ENCODE results near the gene URM1. TPM values are rescaled to one million over a fixed set of nuclear protein-coding genes. Genes with fewer than 3 reads are reported as not detected.

The URM1 gene
- total RNA-seq, 2 donors from 2014 or later, result 41.4 to 83.5 TPM

DNA sequence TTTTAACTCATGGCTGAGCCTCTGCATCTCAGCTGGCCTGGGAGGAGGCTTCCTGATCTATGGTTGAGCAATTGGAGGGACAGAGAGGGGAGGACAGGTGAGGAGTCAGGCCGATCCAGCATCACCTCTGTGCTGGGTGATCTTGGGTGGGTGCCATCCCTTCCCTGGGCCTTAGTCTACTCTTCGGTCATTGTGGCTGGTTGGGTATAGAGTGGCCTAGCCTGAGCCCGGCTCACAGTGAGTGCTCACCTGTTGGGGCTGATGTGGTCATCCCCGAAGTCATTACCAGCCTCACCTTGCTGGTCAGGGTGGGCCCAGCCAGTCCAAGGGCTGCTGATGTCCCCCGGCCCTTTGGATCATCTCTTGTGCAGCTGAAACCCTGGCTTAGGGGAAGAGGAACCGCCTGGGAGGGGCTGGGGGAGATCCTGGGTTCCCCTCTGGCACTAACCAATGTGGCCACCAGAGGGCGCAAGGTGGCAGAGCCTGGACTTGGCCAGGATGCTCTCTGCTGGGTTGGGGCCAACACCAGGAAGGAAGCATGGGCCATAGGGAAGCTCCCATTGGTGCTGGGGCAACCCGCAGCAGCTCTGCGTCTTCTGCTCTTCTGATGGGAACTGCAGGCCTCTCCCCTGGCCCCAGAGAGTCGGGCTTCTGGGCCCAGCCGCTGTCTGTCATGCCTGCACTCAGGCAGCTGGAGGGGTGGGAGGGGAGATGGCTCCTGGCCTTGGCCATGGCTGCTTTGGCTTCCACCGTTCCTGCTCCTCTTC lies 67.4 kb downstream of the URM1 start:
- no peaks in the 10 kb centered on the region for H3K9me3 Mint-ChIP-seq

DNA sequence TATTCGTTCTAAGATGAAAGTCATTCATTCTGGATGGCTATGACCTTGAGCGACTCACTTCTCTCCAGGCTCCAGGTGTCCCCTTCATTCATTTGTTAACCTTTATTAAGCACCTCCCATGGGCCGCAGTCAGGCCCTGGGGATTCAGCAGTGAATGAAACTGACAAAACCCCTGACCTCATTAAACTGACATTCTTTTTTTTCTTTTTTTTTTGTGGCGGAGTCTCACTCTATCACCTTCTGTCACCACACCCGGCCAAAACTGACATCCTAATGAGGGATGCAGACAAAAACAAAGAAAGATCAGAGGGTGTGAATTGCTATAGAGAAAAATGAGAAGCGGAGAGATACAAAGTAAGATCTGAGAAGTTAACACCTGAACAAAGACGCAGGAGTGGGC lies 68.1 kb downstream of the URM1 start:
- Mint-ChIP-seq H3K4me3 (no peak overlapping the region), H3K27me3 (no peaks in the 10 kb centered on the region), H3K36me3 (ENCODE audit: low read depth) (no peaks in the 10 kb centered on the region), H3K4me1 (no peaks in the 10 kb centered on the region), H3K27ac (no peak overlapping the region), H3K9me3 (no peaks in the 10 kb centered on the region)
- no peak for ATAC-seq (replicated peaks)

More for the DNA sequence above, 67.4 kb downstream of the URM1 start:
- no peaks in the 10 kb centered on the region for H3K36me3 Mint-ChIP-seq (ENCODE audit: low read depth)
- peak overlapping the region; percentile 44 for H3K27ac Mint-ChIP-seq
- ATAC-seq (replicated peaks), result peak; percentile 99
- H3K4me1 Mint-ChIP-seq, result no peaks in the 10 kb centered on the region
- H3K27me3 Mint-ChIP-seq, result no peaks in the 10 kb centered on the region
- no peak overlapping the region for H3K4me3 Mint-ChIP-seq

Other genes starting within 250 kb of the URM1 start
- gene PTGES2, start 243.6 kb upstream of the URM1 start, total RNA-seq, result 10 to 100 TPM; 15.3 to 32.3 TPM
- gene LCN2, start 221.9 kb upstream of the URM1 start, total RNA-seq, result not detected
- gene BBLN, start 211.1 kb upstream of the URM1 start, total RNA-seq, result 10 to 100 TPM; 65.7 to 71.9 TPM
- 100 to 1,000 TPM; 113 to 123 TPM for gene CIZ1, start 179.8 kb upstream of the URM1 start, total RNA-seq
- 1 to 10 TPM in 1 of 2 donors, under 1 TPM in 1; 0.84 to 9.2 TPM for gene DNM1, start 168.0 kb upstream of the URM1 start, total RNA-seq
- gene GOLGA2, start 95.4 kb upstream of the URM1 start, total RNA-seq, result 10 to 100 TPM; 31.2 to 60.0 TPM
- gene SWI5, start 95.1 kb upstream of the URM1 start, total RNA-seq, result 10 to 100 TPM; 12.1 to 14.9 TPM
- gene TRUB2, start 48.9 kb upstream of the URM1 start, total RNA-seq, result 10 to 100 TPM; 22.6 to 35.2 TPM
- 10 to 100 TPM; 30.8 to 44.4 TPM for gene COQ4, start 48.5 kb upstream of the URM1 start, total RNA-seq
- gene SLC27A4, start 30.8 kb upstream of the URM1 start, total RNA-seq, result 10 to 100 TPM in 1 of 2 donors, 1 to 10 TPM in 1; 7.7 to 22.3 TPM
- gene CERCAM, start 49.5 kb downstream of the URM1 start, total RNA-seq, result 1 to 10 TPM in 1 of 2 donors, under 1 TPM in 1; 0.56 to 1.7 TPM
- 10 to 100 TPM; 49.4 to 66.2 TPM for gene ODF2, start 84.6 kb downstream of the URM1 start, total RNA-seq
- gene GLE1, start 133.3 kb downstream of the URM1 start, total RNA-seq, result 10 to 100 TPM; 53.6 TPM
- 100 to 1,000 TPM; 294 to 337 TPM for gene SPTAN1, start 181.2 kb downstream of the URM1 start, total RNA-seq

All from activated T-helper 17 cell treated with anti-CD3 and anti-CD28 coated beads, Interleukin-2, amount 50 U/mL, for 72 hours (primary cell).